Dedifferentiated amniotic fluid mesenchymal stem cell (primary cell): ENCODE results near the gene HOXC10.

Experiments used
- DNase-seq: peaks from one replicate; pipeline ENCODE4 v3.0.0-alpha.2; 2016; ENCODE audit errors: extremely low spot score

HOXC10 gene

DNA sequence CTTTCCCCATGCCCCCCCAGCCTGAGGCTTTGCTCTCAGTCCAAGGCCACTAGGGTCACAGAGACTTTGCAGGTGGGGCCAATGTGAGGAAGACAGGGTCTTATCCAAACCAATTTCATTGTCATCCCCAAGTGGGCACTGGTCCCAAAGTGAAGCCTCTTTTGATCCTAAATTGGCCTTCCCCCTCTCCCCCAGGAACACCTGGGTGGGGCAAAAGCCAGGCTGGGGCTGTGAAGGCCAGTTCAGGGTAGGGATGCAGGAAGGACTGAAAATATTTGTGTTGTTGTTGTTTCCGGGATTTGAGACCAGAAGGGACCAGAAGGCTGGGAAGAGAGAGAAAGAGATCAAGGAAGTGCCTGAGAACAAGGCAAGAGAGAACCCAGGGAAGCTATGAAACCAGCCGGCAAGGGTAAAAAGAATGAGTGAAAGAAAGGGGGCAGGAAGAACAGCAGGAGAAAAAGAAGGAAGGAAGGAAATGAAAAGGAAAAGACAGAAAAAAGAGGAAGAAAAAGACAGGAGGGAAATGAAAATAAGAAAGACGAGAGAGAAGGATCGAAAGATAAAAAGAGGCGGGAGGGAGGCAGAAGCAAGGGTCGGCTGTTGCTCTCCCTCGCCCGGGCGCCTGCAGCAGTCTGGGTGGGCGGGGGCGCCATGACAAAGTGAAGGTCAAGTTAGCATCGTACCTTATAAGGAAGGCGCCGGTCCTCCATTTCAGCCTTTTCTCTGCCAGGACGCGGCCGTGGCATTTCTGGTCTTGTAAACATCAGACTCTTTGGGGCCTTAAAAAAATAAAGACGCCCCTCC lies 19.5 kb upstream of the HOXC10 start:
- no peak for DNase-seq

- no peak for DNase-seq
Observed at GRCh38 chr12:53966085-53966384, 18.9 kb upstream of the HOXC10 start.

GRCh38 chr12:53966385-53967133 lies 18.4 kb upstream of the HOXC10 start:
- DNase-seq = no peak

GRCh38 chr12:53967421-53967925 lies 17.5 kb upstream of the HOXC10 start:
- no peak for DNase-seq

DNA sequence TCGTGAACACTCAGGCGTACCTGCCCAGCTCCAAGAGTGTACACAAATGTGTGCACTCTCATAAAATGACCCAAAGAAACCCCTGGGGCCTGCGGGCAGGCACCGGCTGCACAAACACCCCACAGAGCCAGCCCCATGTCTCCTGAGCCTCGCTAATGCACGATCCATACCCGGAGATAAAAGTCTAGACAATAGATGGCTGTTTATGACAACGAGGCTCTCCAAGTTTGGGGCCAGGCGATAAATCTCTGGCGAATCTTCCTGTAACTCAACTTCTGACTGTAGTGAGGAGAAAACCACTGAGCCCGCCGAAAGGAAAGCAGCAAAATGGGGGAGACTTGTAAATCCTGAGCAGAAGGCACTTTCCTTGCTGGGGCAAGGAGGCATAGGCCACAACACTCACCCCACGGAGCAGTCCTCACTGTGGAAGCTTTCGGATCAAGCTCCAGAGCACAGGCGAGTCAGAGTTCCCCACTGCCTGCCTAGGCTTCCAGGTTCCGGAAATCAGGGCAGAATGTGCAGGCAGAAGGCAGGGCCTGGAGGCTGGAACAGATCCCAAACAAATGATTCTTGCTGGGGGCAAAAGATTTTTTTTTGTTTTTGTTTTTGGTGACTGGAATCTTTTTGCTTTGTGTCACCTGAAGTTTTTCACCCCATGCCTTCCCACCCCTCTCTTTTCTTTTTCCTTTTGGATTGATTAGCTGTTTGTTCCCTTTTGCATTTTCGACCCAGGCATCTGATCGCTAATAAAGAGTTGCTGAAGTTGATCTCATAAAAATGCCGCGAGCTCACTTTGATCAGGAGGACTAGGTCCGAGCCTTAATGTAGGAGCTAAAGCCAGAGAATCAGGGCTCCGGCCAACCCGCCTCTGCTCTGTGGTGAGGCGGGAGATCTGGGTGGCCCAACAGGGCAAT lies 16.5 kb upstream of the HOXC10 start:
- no peak for DNase-seq

GRCh38 chr12:53969588-53970259 lies 15.2 kb upstream of the HOXC10 start:
- no peak for DNase-seq

GRCh38 chr12:53970451-53970850 lies 14.5 kb upstream of the HOXC10 start:
- DNase-seq = no peak

- DNase-seq = no peak
Observed at GRCh38 chr12:53971129-53971528, 13.8 kb upstream of the HOXC10 start.

DNA sequence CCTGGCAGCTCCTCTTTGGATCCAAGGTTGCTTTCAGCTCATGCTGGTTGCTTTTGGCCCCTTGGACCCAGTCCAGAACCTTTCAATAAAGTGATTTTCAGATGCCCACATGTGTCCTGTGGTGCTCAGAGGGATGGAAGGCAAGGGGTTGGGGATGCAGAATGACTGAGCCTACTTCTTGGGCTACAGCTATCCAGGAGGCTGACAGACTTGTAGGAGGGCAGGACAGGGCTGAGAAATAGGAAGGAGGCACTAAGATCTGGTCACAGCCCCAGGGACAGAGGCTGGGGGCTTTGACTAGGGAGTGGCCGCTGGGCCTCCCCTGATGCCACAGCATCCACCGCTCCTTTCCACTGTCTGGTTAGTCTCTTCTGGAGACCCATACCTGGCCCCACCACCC lies 13.3 kb upstream of the HOXC10 start:
- DNase-seq = no peak

- no peak for DNase-seq
Observed at GRCh38 chr12:53972152-53972702, 12.7 kb upstream of the HOXC10 start.

DNA sequence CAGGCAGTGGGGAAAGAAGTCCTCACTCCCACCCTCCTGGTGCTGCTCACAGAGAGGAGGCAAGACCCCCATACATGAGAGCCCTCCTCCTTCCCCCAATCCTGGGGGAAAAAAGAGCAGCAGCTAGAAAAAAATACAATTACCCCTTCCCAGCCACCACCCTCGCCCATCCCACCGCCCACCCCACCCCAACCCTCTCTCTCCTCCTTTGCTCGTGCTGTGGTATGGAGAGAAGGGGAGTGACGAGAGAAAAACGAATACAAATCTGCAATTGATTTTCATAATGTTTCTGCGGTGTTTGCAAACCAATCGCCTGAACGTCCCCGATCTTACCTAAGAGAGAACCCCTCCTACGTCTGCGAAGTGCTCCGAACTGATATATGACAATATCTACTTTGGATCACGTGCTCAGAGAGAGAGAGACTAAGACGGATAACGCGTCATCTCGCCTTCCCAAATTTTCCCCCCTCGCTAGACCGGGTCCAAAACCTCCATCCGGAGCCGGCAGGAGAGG lies 12.2 kb upstream of the HOXC10 start, which contains the start of gene HOXC11:
Gene HOXC11 (plus strand): TSS at position 405 of the 514 bp plus-strand sequence. CDS start 116 bp downstream, outside the sequence.
- DNase-seq = no peak

- no peak for DNase-seq
Observed at GRCh38 chr12:53973236-53974042, 11.5 kb upstream of the HOXC10 start.

DNA sequence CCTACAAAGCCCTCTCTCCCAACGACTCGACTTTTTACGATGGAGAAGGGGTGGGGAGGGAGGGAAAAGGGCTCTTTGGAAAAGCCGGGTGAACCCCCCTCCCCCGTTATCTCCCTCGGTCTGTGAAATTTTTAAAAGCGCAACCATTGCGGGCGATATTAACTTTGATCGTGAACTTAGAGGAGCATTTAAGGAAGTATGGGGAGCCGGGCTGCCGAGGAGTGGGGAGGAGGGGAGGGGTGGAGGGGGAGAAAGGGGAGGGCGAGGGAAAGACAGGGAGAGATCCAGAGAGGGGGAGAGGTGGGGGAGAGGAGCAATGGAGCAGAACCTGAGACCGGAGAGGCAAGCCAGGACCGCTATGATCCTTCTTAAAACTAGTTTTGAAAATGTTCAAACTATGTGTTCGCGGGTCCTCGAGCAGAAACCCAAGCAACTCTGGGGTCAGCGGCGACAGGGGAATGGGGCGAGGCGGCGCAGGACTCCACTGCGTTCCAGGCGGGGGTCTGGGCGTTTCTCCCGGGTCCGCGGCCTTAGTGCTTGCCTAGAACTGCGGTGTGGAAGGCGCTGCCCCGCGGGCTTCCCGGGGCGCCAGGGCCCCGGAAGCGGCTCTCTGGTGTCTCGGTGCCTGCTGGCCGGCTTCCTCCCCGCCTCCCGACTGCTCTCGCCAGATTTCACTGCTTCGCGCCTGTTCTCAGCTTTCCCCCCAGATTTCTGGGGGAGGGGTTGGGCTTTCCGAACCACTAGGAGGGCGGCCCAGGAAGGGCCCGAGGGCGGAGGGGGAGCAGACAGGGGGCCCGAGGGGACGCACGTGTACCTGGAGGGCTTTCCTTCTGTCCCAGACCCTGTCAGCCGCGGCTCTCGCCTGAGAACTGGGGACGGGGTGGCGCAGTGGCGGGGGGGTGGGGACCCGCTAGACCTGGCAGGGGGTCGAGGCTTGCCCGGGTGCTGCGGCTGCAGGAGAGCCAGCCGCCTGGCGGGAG lies 10.6 kb upstream of the HOXC10 start, which contains the start of gene HOTAIR:
Gene HOTAIR (minus strand): TSS at position 871 of the 980 bp plus-strand sequence.
- no peak for DNase-seq

DNA sequence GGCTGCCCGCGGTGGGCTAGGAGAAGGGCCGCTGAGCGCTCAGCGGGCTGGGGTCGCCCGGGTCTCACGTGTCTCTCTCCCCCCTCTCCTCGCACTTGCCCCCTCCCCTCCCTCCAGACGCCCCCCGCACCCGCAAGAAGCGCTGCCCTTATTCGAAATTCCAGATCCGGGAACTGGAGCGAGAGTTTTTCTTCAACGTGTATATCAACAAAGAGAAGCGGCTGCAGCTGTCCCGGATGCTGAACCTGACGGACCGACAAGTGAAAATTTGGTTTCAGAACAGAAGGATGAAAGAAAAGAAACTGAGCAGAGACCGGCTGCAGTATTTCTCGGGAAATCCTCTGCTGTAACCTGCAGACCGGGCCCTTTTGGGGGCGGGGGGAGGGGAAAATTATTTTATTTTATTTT lies 9.9 kb upstream of the HOXC10 start:
- no peak for DNase-seq

DNA sequence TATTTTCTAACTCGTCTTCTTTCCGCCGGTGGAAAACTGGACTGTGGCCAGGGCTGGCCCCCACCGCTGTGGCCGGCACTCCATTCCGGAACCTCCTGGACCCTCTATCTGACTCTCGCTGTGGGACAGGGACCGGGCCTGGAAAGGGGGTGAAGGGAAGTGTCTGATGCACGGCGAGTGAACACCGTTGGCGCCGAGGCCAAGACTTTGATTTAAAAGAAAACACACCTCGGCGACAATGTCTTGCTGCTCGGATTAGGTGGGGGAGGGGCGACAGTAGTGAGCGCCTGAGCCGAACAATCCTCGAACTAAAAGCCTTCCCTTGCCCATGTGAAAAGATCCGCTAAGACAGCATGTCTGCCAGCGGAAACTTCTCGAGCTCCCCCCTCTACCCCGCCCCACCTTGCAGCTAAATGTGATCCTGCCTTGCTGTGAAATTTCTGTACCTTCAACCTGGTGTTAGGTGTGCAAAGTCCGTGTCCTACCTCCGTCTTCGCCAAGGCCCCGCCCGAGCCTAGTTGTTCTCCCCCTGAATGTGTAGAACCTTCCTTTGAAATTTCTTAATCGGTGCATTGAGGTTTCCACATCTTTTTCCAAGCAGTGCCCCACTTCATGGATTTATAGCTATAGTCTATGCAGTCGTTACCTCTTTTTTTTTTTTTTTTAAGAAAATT lies 9.3 kb upstream of the HOXC10 start:
- DNase-seq = no peak

DNA sequence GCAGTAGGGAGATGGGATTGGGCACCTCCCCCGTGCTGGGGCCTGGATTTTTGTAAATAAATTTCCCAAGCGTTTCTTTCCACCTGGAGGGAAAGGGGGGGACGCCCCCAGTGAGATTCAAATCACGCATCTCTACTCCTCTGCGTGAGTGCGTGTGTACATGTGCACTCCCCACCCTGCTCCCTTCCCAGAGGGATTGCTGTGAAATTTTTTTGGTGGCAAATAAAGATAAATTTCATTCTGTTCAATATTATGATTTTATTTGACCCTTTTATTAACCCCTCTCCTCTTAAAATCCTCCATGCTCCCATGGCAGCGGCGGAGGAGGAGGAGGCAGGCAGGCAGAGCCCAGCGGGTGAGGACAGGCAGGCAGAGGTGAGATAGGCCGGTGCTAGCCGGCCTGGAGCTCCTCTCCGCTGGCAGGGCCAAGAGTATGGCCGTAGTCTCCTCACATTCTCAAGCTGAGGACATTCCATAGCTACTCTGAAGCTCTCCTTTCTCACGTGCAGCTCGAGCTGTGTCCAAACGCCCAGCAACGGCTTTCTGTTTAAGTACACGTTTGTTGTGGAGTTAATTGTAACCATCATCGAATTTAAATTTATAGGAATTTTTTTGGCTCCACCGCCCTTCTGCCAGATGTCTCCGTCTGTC lies 8.6 kb upstream of the HOXC10 start:
- DNase-seq = no peak

- no peak for DNase-seq
Observed at GRCh38 chr12:53976823-53977595, 7.9 kb upstream of the HOXC10 start.
